Measurements from ENCODE around the gene SLC11A2. TPM values are rescaled to one million over a fixed set of nuclear protein-coding genes. Genes with fewer than 3 reads are reported as not detected.
A peak's percentile ranks its signal among the peaks of the same experiment; 100 is the strongest.

Gene SLC11A2
- total and polyA plus RNA-seq, 9 of the 15 experiments (the other 6 are each of a cell fraction or from before 2014, with no cell fraction given): 21.1 to 54.0 (median 32.9) TPM

GRCh38 chr12:51025836-51026638 is at the start of gene SLC11A2 (continued):
- TF ChIP-seq ARID4B (CRISPR knock-in tag; IDR thresholded peaks at IDR 0.05) (peak; percentile 58; the same call in 1 of the 2 replicates), CBFA2T2 (conservative IDR thresholded peaks at IDR 0.05) (no peak), POLR3A (IDR thresholded peaks at IDR 0.05; ENCODE audit: borderline replicate concordance, extremely low read depth, insufficient read depth, insufficient read length) (no peak), ARID2 (IDR thresholded peaks at IDR 0.05) (no peak), CBX5 (IDR thresholded peaks at IDR 0.05; ENCODE audit: borderline replicate concordance, low read depth) (no peak), HOMEZ (CRISPR knock-in tag; IDR thresholded peaks at IDR 0.05) (no peak), SMARCA5 (IDR thresholded peaks at IDR 0.05) (no peak), ZNF518B (CRISPR knock-in tag; IDR thresholded peaks at IDR 0.05) (no peak), ZNF583 (CRISPR knock-in tag; IDR thresholded peaks at IDR 0.05) (0 out of 2 replicates have a peak, but pooled peaks have one; percentile 17), ZNF23 (CRISPR knock-in tag; IDR thresholded peaks at IDR 0.05) (no peak), POLR2AphosphoS2 (IDR thresholded peaks at IDR 0.05; ENCODE audit: low read length) (no peak), SREBF1 (IDR thresholded peaks at IDR 0.05; ENCODE audit: borderline replicate concordance, low read depth, low read length) (no peak), SMC3 (conservative IDR thresholded peaks at IDR 0.05; ENCODE audit: insufficient read depth, low read depth, low read length) (peak; percentile 14; the same call in 1 of the 2 replicates), RB1 (IDR thresholded peaks at IDR 0.05; ENCODE audit: low read depth) (peak; percentile 46; the same call in 1 of the 2 replicates), ZNF57 (CRISPR knock-in tag; IDR thresholded peaks at IDR 0.05) (no peak), ZZZ3 (IDR thresholded peaks at IDR 0.05) (no peak), ZNF507 (tag; conservative IDR thresholded peaks at IDR 0.05) (no peak), CAMTA2 (CRISPR knock-in tag; conservative IDR thresholded peaks at IDR 0.05) (0 out of 2 replicates have a peak, but pooled peaks have one; percentile 20), ZNF644 (tag; IDR thresholded peaks at IDR 0.05; ENCODE audit: low read depth) (0 out of 2 replicates have a peak, but pooled peaks have one; percentile 56), ZFP1 (CRISPR knock-in tag; IDR thresholded peaks at IDR 0.05) (no peak)
